22Rv1 (cell line): ENCODE results near the gene FAM222A.

Source experiments
- ZFX ChIP-seq: fragments of 450-650 bp; IDR thresholded peaks from 2 replicates; pipeline ENCODE4 v1.6.1; 2017; ENCODE audit warnings: antibody characterized with exemption, borderline replicate concordance
- TF ChIP-seq, protein P1 (sequence below): fragments of 450-650 bp; IDR thresholded peaks from 2 replicates; pipeline ENCODE4 v1.5.1; 2017; ENCODE audit warnings: mild to moderate bottlenecking

DNA sequence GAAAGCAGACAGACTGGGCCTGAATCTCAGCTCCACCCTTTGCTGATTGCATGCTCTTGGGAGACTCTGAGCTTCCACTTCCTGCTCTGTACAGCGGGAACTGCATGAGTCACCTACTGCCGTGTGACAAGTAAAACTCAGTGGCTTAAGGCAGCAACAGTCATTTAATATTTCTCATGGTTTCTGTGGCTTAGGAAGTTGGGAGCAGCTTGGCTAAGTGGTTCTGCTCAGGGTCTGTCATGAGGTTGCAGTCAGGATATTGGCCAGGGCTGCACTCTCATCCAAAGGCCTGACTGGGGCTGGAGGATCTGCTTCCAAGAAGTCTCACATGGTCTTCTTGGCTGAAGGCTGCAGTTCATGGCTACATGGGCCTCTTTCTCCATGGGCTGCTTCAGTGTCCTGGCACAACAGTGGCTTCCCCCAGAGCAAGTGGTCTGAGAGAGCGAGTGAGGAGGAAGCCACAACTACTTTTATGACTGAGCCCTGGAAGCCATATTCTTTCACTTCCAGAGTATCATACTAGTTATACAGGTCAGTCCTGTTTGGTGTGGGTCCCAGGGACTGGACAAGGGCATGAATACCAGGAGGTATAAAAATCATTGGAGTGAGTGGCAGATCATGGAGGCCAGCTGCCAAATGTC lies 49.7 kb downstream of the FAM222A start:
- TF ChIP-seq, protein P1, sequence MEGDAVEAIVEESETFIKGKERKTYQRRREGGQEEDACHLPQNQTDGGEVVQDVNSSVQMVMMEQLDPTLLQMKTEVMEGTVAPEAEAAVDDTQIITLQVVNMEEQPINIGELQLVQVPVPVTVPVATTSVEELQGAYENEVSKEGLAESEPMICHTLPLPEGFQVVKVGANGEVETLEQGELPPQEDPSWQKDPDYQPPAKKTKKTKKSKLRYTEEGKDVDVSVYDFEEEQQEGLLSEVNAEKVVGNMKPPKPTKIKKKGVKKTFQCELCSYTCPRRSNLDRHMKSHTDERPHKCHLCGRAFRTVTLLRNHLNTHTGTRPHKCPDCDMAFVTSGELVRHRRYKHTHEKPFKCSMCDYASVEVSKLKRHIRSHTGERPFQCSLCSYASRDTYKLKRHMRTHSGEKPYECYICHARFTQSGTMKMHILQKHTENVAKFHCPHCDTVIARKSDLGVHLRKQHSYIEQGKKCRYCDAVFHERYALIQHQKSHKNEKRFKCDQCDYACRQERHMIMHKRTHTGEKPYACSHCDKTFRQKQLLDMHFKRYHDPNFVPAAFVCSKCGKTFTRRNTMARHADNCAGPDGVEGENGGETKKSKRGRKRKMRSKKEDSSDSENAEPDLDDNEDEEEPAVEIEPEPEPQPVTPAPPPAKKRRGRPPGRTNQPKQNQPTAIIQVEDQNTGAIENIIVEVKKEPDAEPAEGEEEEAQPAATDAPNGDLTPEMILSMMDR: no peak
- TF ChIP-seq ZFX: no peak
